Peyer's patch (tissue), 4 donors: ENCODE data around the gene SPIRE2. TPM values are rescaled to one million over a fixed set of nuclear protein-coding genes. Genes with fewer than 3 reads are reported as not detected.
"Not testable (repeated sequence)": the region's sequence is repeated elsewhere in the genome, so short reads cannot be mapped to it uniquely, and the experiment has no call there.

Source experiments
- DNase-seq, 3 donors: peaks; one replicate each; pipeline ENCODE4 v3.0.0-alpha.2; 2017 to 2019
- H3K27ac ChIP-seq, 4 donors: fragments of 200-600 bp; sonication (generic); one replicate each; pipeline ENCODE4 v1.5.1; 2016 to 2019
- H3K27me3 ChIP-seq, 2 donors: fragments of 200-600 bp; sonication (generic); one replicate each; pipeline ENCODE4 v1.5.1; 2019
- H3K36me3 ChIP-seq, 3 donors: fragments of 200-600 bp; sonication (generic); one replicate each; pipeline ENCODE4 v1.5.1; 2016 to 2019
- H3K4me1 ChIP-seq, 4 donors: fragments of 200-600 bp; sonication (generic); one replicate each; pipeline ENCODE4 v1.5.1; 2016 to 2019
- H3K4me3 ChIP-seq, 4 donors: fragments of 200-600 bp; sonication (generic); 1 replicate in 3 of 4; 2 replicates in 1 of 4; pipeline ENCODE4 v1.5.1; 2016 to 2019; ENCODE audit warnings: mild to moderate bottlenecking in 1 of 4
- H3K9me3 ChIP-seq, 4 donors: fragments of 200-600 bp; sonication (generic); one replicate each; pipeline ENCODE4 v1.5.1; 2016 to 2019; ENCODE audit warnings: mild to moderate bottlenecking in 1 of 4
- CTCF ChIP-seq, 6 experiments: fragments of 450-650 bp in 4 of 6; fragments of 200-600 bp in 2 of 6; sonication (generic) in 1 of 6; IDR thresholded peaks; one replicate each; pipeline ENCODE4 v1.5.1; 2017 to 2019; ENCODE audit warnings: antibody characterized with exemption in 6 of 6, mild to moderate bottlenecking in 3 of 6, moderate library complexity in 1 of 6
- POLR2A ChIP-seq, 2 donors: fragments of 450-650 bp; IDR thresholded peaks; one replicate each; pipeline ENCODE4 v1.5.1; 2017; ENCODE audit warnings: antibody characterized with exemption in 2 of 2, mild to moderate bottlenecking in 2 of 2, moderate library complexity in 2 of 2
- total RNA-seq, 4 donors: library from RNA; depleted of rRNA; stranded (reverse); fragments of >200 nt; gene quantifications; one replicate each; pipeline ENCODE4 v1.1.0, GENCODE V29; 2016

The SPIRE2 gene
- total RNA-seq, 4 donors from 2014 or later: 45.5 to 147 (median 111) TPM

- H3K27ac ChIP-seq: peak overlapping the region in 3 of 4 donors; percentile 75 to 93 (median 82)
- not testable (repeated sequence) for H3K9me3 ChIP-seq, H3K36me3 ChIP-seq, H3K27me3 ChIP-seq
- peak overlapping the region in 1 of 4 donors; percentile 21 for H3K4me3 ChIP-seq
- peak in 2 of 3 donors; percentile 92 for DNase-seq
- peaks cover 4 to 27% (median 5%) of the 10 kb centered on the region in 4 donors for H3K4me1 ChIP-seq
- peak; percentile 29 to 66 for TF ChIP-seq POLR2A (IDR thresholded peaks at IDR 0.05)
These were observed 5.5 kb downstream of the SPIRE2 start for GRCh38 chr16:89833664-89834363.

- Histone ChIP-seq H3K4me1 (peaks cover 0 to 26% (median 5%) of the 10 kb centered on the region in 4 donors), H3K27ac (peak overlapping the region in 1 of 4 donors; percentile 93)
- not testable (repeated sequence) for H3K4me3 ChIP-seq, H3K27me3 ChIP-seq, H3K9me3 ChIP-seq, H3K36me3 ChIP-seq, DNase-seq
These were observed 6.6 kb downstream of the SPIRE2 start for GRCh38 chr16:89834813-89835363.

GRCh38 chr16:89836484-89836883, 8.2 kb downstream of the SPIRE2 start:
- not testable (repeated sequence) for H3K4me3 ChIP-seq, H3K27ac ChIP-seq, H3K36me3 ChIP-seq, DNase-seq, H3K27me3 ChIP-seq, H3K9me3 ChIP-seq
- peaks cover 0 to 26% (median 5%) of the 10 kb centered on the region in 4 donors for H3K4me1 ChIP-seq

GRCh38 chr16:89837014-89837546, 8.8 kb downstream of the SPIRE2 start:
- Histone ChIP-seq H3K9me3 (no peaks in the 10 kb centered on the region), H3K4me3 (peak overlapping the region in 2 of 4 donors; percentile 28 to 39), H3K4me1 (peaks cover 0 to 24% (median 5%) of the 10 kb centered on the region in 4 donors), H3K27ac (peak overlapping the region in 3 of 4 donors; percentile 30 to 76 (median 73)), H3K27me3 (no peaks in the 10 kb centered on the region), H3K36me3 (no peaks in the 10 kb centered on the region)
- TF ChIP-seq CTCF (IDR thresholded peaks at IDR 0.05) (no peak), POLR2A (IDR thresholded peaks at IDR 0.05) (no peak)
- no peak for DNase-seq

- H3K4me1 ChIP-seq: peaks cover 0 to 23% (median 5%) of the 10 kb centered on the region in 4 donors
- no peaks in the 10 kb centered on the region for H3K27me3 ChIP-seq
- H3K36me3 ChIP-seq: no peaks in the 10 kb centered on the region
- no peaks in the 10 kb centered on the region for H3K9me3 ChIP-seq
- no peak overlapping the region for H3K4me3 ChIP-seq
- TF ChIP-seq POLR2A (IDR thresholded peaks at IDR 0.05): no peak
- DNase-seq: peak in 2 of 3 donors; percentile 29 to 76
- H3K27ac ChIP-seq: no peak overlapping the region
These were observed 13.0 kb downstream of the SPIRE2 start for GRCh38 chr16:89841275-89841674.

- peaks cover 0 to 26% (median 6%) of the 10 kb centered on the region in 4 donors for H3K4me1 ChIP-seq
- no peak for DNase-seq
- H3K36me3 ChIP-seq: no peaks in the 10 kb centered on the region
- H3K27ac ChIP-seq: no peak overlapping the region
- TF ChIP-seq POLR2A (IDR thresholded peaks at IDR 0.05): no peak
- TF ChIP-seq CTCF (IDR thresholded peaks at IDR 0.05): no peak
- no peaks in the 10 kb centered on the region for H3K9me3 ChIP-seq
- no peak overlapping the region for H3K4me3 ChIP-seq
- no peaks in the 10 kb centered on the region for H3K27me3 ChIP-seq
These were observed 14.5 kb downstream of the SPIRE2 start for GRCh38 chr16:89842471-89843408.

GRCh38 chr16:89843409-89844350, 15.4 kb downstream of the SPIRE2 start:
- Histone ChIP-seq H3K4me3 (no peak overlapping the region), H3K36me3 (no peaks in the 10 kb centered on the region), H3K27me3 (no peaks in the 10 kb centered on the region), H3K9me3 (no peaks in the 10 kb centered on the region), H3K4me1 (peaks cover 0 to 23% (median 3%) of the 10 kb centered on the region in 4 donors), H3K27ac (no peak overlapping the region)
- no peak for DNase-seq
- no peak for TF ChIP-seq CTCF (IDR thresholded peaks at IDR 0.05)
- TF ChIP-seq POLR2A (IDR thresholded peaks at IDR 0.05): no peak
